Measurements from ENCODE around the gene PPP1R9A. TPM values are rescaled to one million over a fixed set of nuclear protein-coding genes. Genes with fewer than 3 reads are reported as not detected.

Gene PPP1R9A
- polyA plus RNA-seq, 1 experiment: 0.02 TPM

GRCh38 chr7:94903971-94904370 is 3.4 kb upstream of the PPP1R9A start:
- CTCF ChIA-PET: interaction anchor here (0.6 kb wide), 1 partner anchor 210 kb away, joined by 3 read pairs; no protein-coding TSS in a partner anchor
- Histone ChIP-seq H3K9me3 (ENCODE audit: control insufficient read depth, insufficient read depth, low read length) (no peaks in the 10 kb centered on the region), H3K27me3 (ENCODE audit: control insufficient read depth, insufficient read depth, low read length) (peaks cover 19% of the 10 kb centered on the region), H3K27ac (ENCODE audit: low read depth, low read length) (no peak overlapping the region), H3K4me3 (ENCODE audit: low read depth, low read length) (no peak overlapping the region)
- POLR2A ChIA-PET: no interaction called here
- no peak for DNase-seq (ENCODE audit: low read depth, low spot score)
- no peak for TF ChIP-seq CTCF (IDR thresholded peaks at IDR 0.05; ENCODE audit: low read depth, low read length)

- no peak for DNase-seq (ENCODE audit: low read depth, low spot score)
Measured at GRCh38 chr7:94904982-94905381, 2.4 kb upstream of the PPP1R9A start.

GRCh38 chr7:94906065-94906851 is 1.1 kb upstream of the PPP1R9A start:
- Histone ChIP-seq H3K9me3 (ENCODE audit: control insufficient read depth, insufficient read depth, low read length) (no peaks in the 10 kb centered on the region), H3K27me3 (ENCODE audit: control insufficient read depth, insufficient read depth, low read length) (peaks cover 25% of the 10 kb centered on the region), H3K4me3 (ENCODE audit: low read depth, low read length) (no peak overlapping the region), H3K27ac (ENCODE audit: low read depth, low read length) (no peak overlapping the region)
- ChIA-PET POLR2A (no interaction called here), CTCF (no interaction called here)
- TF ChIP-seq CTCF (IDR thresholded peaks at IDR 0.05; ENCODE audit: low read depth, low read length): no peak
- no peak for DNase-seq (ENCODE audit: low read depth, low spot score)

More at GRCh38 chr7:94904982-94905381, 2.4 kb upstream of the PPP1R9A start:
- H3K4me3 ChIP-seq (ENCODE audit: low read depth, low read length): no peak overlapping the region
- CTCF ChIA-PET: no interaction called here
- no peak overlapping the region for H3K27ac ChIP-seq (ENCODE audit: low read depth, low read length)
- no peaks in the 10 kb centered on the region for H3K9me3 ChIP-seq (ENCODE audit: control insufficient read depth, insufficient read depth, low read length)
- POLR2A ChIA-PET: no interaction called here
- H3K27me3 ChIP-seq (ENCODE audit: control insufficient read depth, insufficient read depth, low read length): peaks cover 25% of the 10 kb centered on the region
- no peak for TF ChIP-seq CTCF (IDR thresholded peaks at IDR 0.05; ENCODE audit: low read depth, low read length)

- CTCF ChIA-PET: no interaction called here
- POLR2A ChIA-PET: no interaction called here
- TF ChIP-seq CTCF (IDR thresholded peaks at IDR 0.05; ENCODE audit: low read depth, low read length): no peak
- Histone ChIP-seq H3K4me3 (ENCODE audit: low read depth, low read length) (peak overlapping the region; percentile 37), H3K27me3 (ENCODE audit: control insufficient read depth, insufficient read depth, low read length) (peaks cover 25% of the 10 kb centered on the region), H3K9me3 (ENCODE audit: control insufficient read depth, insufficient read depth, low read length) (no peaks in the 10 kb centered on the region), H3K27ac (ENCODE audit: low read depth, low read length) (no peak overlapping the region)
- no peak for DNase-seq (ENCODE audit: low read depth, low spot score)
Measured at GRCh38 chr7:94907811-94908322, 473 bp downstream of the PPP1R9A start.

Measured in AG04450 (cell line).